HL-60 (cell line): ENCODE measurements around the gene SPIRE1.

Experiments
- DNase-seq, 2 experiments: peaks; one replicate each; pipeline ENCODE4 v3.0.0-alpha.2; 2010 to 2020; ENCODE audit warnings: low read depth in 1 of 2, low spot score in 1 of 2
- H3K27ac ChIP-seq: fragments of 250-450 bp; sonication (Bioruptor Pico); replicated peaks from 2 replicates; pipeline ENCODE4 v1.5.1; 2020; ENCODE audit warnings: mild to moderate bottlenecking, moderate library complexity
- H3K27me3 ChIP-seq: fragments of 250-450 bp; sonication (Bioruptor Pico); 2 replicates; pipeline ENCODE4 v1.5.1; 2021; ENCODE audit warnings: mild to moderate bottlenecking, moderate library complexity; ENCODE audit not compliant: insufficient read depth, poor library complexity, severe bottlenecking
- H3K4me3 ChIP-seq: replicated peaks from 2 replicates; pipeline ENCODE4 v1.5.1; 2011; ENCODE audit warnings: mild to moderate bottlenecking, control low read depth, low read length; ENCODE audit not compliant: insufficient read depth
- GABPA ChIP-seq: IDR thresholded peaks from 2 replicates; pipeline ENCODE4 v1.6.1; 2012; ENCODE audit warnings: low read depth
- POLR2AphosphoS5 ChIP-seq: IDR thresholded peaks from 2 replicates; pipeline ENCODE4 v1.6.1; 2012; ENCODE audit warnings: low read depth
- REST ChIP-seq: IDR thresholded peaks from 2 replicates; pipeline ENCODE4 v1.6.1; 2012; ENCODE audit warnings: low read depth; ENCODE audit not compliant: insufficient replicate concordance
- SPI1 ChIP-seq: IDR thresholded peaks from 2 replicates; pipeline ENCODE4 v1.6.1; 2012; ENCODE audit warnings: low read depth, mild to moderate bottlenecking, borderline replicate concordance
- TF ChIP-seq, protein P1 (sequence below): IDR thresholded peaks from one replicate; pipeline ENCODE4 v1.5.1; 2011; ENCODE audit warnings: low read length, control low read depth, inconsistent platforms; ENCODE audit not compliant: insufficient read depth

SPIRE1 gene

DNA sequence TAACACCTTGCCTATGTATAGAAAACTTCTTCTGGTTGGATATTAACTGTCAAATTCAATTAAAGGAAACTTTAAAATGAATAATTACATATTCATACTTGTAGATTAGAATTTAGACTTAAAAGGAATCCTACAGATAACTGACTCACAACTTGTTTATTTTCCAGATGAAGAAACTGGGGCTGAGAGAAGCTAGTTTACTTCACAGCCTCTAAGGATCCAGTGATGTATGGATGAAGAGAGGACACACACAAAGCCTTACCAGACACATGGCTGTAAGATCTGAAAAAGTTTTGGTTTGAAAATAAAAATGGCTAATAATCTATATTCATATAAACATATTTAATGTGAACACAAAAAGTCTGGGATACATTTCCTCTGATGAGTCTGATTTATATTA lies 177.9 kb downstream of the SPIRE1 start:
- no peak for TF ChIP-seq GABPA
- TF ChIP-seq POLR2AphosphoS5 = no peak
- TF ChIP-seq, protein P1, sequence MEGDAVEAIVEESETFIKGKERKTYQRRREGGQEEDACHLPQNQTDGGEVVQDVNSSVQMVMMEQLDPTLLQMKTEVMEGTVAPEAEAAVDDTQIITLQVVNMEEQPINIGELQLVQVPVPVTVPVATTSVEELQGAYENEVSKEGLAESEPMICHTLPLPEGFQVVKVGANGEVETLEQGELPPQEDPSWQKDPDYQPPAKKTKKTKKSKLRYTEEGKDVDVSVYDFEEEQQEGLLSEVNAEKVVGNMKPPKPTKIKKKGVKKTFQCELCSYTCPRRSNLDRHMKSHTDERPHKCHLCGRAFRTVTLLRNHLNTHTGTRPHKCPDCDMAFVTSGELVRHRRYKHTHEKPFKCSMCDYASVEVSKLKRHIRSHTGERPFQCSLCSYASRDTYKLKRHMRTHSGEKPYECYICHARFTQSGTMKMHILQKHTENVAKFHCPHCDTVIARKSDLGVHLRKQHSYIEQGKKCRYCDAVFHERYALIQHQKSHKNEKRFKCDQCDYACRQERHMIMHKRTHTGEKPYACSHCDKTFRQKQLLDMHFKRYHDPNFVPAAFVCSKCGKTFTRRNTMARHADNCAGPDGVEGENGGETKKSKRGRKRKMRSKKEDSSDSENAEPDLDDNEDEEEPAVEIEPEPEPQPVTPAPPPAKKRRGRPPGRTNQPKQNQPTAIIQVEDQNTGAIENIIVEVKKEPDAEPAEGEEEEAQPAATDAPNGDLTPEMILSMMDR = no peak
- no peak for TF ChIP-seq REST
- no peak for TF ChIP-seq SPI1
- Histone ChIP-seq H3K27ac (no peak overlapping the region), H3K4me3 (no peak overlapping the region), H3K27me3 (no peaks in the 10 kb centered on the region)
- DNase-seq = no peak

GRCh38 chr18:12479536-12479935 lies 178.4 kb downstream of the SPIRE1 start:
- H3K27me3 ChIP-seq = no peaks in the 10 kb centered on the region
- no peak for DNase-seq
- TF ChIP-seq POLR2AphosphoS5 (no peak), GABPA (no peak), REST (no peak), SPI1 (no peak)
- TF ChIP-seq, protein P1 = no peak
- no peak overlapping the region for H3K4me3 ChIP-seq
- H3K27ac ChIP-seq = no peak overlapping the region

DNA sequence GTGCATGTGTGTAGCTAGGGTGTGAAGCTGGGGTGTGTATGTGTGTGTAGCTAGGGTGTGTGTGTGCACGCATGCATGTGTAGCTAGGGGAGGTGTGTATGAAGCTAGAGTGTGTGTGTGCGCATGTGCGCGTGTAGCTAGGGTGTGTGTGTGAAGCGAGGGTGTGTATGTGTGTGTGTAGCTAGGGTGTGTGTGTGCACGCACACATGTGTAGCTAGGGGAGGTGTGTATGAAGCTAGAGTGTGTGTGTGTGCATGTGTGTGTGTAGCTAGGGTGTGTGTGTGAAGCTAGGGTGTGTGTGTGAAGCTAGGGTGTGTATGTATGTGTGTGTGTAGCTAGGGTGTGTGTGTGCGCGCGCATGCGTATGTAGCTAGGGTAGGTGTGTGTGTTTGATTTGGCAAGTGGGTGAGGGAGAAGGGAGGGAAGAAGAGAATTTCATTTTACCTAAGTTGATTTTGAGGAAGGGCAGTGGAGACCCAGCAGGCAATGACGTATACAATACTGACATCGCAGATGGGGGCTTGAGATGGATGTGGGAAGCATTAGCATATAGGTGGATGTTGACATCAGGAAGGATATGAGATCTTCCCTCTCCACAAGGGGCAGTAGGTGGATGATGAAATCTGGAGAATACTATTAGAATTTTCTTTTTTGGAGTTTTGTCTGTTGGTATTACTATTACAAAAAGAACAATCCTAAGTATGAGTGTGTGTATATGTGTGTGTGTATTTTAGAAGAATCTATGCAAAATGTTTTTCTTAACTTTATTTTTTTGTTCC lies 179.4 kb downstream of the SPIRE1 start:
- Histone ChIP-seq H3K27me3 (no peaks in the 10 kb centered on the region), H3K27ac (no peak overlapping the region), H3K4me3 (no peak overlapping the region)
- no peak for DNase-seq
- TF ChIP-seq, protein P1 = no peak
- TF ChIP-seq GABPA (no peak), SPI1 (no peak), POLR2AphosphoS5 (no peak), REST (no peak)
